CD14-positive monocyte (primary cell): Measurements from ENCODE around the gene REXO4. TPM values are rescaled to one million over a fixed set of nuclear protein-coding genes. Genes with fewer than 3 reads are reported as not detected.

Experiments used
- DNase-seq, 3 donors: peaks; one replicate each; pipeline ENCODE4 v3.0.0-alpha.2; 2011 to 2022
- H2AFZ ChIP-seq: 2 replicates; pipeline ENCODE4 v1.6.0; 2012; ENCODE audit warnings: mild to moderate bottlenecking, low read depth, low read length, inconsistent platforms; ENCODE audit not compliant: insufficient read depth, poor library complexity, severe bottlenecking
- H3K27ac ChIP-seq, 2 donors: 1 replicate in 1 of 2; 2 replicates in 1 of 2; pipeline ENCODE4 v1.5.1; 2012 to 2013; ENCODE audit warnings: low read length in 2 of 2, control low read depth in 1 of 2, inconsistent platforms in 1 of 2, low read depth in 1 of 2, mild to moderate bottlenecking in 1 of 2
- H3K27me3 ChIP-seq, 2 donors: one replicate each; pipeline versions ENCODE4 v1.6.0 to v1.6.1; 2011 to 2013; ENCODE audit warnings: low read length in 2 of 2; ENCODE audit not compliant: control insufficient read depth in 2 of 2, insufficient read depth in 2 of 2
- H3K36me3 ChIP-seq, 2 donors: replicated peaks in 1 of 2; 1 replicate in 1 of 2; 2 replicates in 1 of 2; pipeline versions ENCODE4 v1.5.1 to v1.6.1; 2012 to 2013; ENCODE audit warnings: low read length in 2 of 2, control low read depth in 1 of 2, inconsistent platforms in 1 of 2, mild to moderate bottlenecking in 1 of 2; ENCODE audit not compliant: insufficient read depth in 2 of 2, control insufficient read depth in 1 of 2
- H3K4me1 ChIP-seq, 2 donors: 1 replicate in 1 of 2; 2 replicates in 1 of 2; pipeline versions ENCODE4 v1.5.1 to v1.6.1; 2012 to 2013; ENCODE audit warnings: low read length in 2 of 2, control low read depth in 1 of 2, inconsistent platforms in 1 of 2, mild to moderate bottlenecking in 1 of 2, moderate library complexity in 1 of 2; ENCODE audit not compliant: insufficient read depth in 2 of 2, control insufficient read depth in 1 of 2
- H3K4me2 ChIP-seq: replicated peaks from 2 replicates; pipeline ENCODE3; 2012; ENCODE audit warnings: low read length, moderate library complexity, mild to moderate bottlenecking; ENCODE audit not compliant: poor library complexity, severe bottlenecking; ENCODE audit errors: extremely low read depth
- H3K4me3 ChIP-seq, 3 experiments: fragments of 200-600 bp in 1 of 3; sonication (generic) in 1 of 3; replicated peaks in 1 of 3; 1 replicate in 2 of 3; 2 replicates in 1 of 3; pipeline ENCODE4 v1.5.1; 2011 to 2013; ENCODE audit warnings: low read length in 3 of 3, mild to moderate bottlenecking in 3 of 3, control low read depth in 2 of 3, low read depth in 2 of 3, inconsistent platforms in 1 of 3, moderate library complexity in 1 of 3
- H3K79me2 ChIP-seq: 2 replicates; pipeline ENCODE4 v1.6.0; 2012; ENCODE audit warnings: mild to moderate bottlenecking, control low read depth, inconsistent platforms, low read length, moderate library complexity; ENCODE audit not compliant: insufficient read depth
- H3K9ac ChIP-seq: 2 replicates; pipeline ENCODE4 v1.6.0; 2017; ENCODE audit warnings: low read length, mild to moderate bottlenecking; ENCODE audit not compliant: insufficient read depth, poor library complexity, severe bottlenecking
- H3K9me3 ChIP-seq, 2 donors: replicated peaks in 1 of 2; 1 replicate in 1 of 2; 2 replicates in 1 of 2; pipeline versions ENCODE4 v1.5.1 to v1.6.1; 2012 to 2013; ENCODE audit warnings: low read length in 2 of 2, control low read depth in 1 of 2; ENCODE audit not compliant: control insufficient read depth in 1 of 2, insufficient read depth in 1 of 2
- H4K20me1 ChIP-seq: 2 replicates; pipeline ENCODE4 v1.6.0; 2012; ENCODE audit warnings: mild to moderate bottlenecking, low read length, control low read depth, moderate library complexity; ENCODE audit not compliant: insufficient read depth
- H3K27ac Mint-ChIP-seq, 7 donors: one replicate each; pipeline ENCODE4 v1.8.0; 2020; ENCODE audit warnings: mild to moderate bottlenecking in 7 of 7, mixed read lengths in 7 of 7, moderate library complexity in 6 of 7, inconsistent platforms in 2 of 7
- H3K27me3 Mint-ChIP-seq, 3 donors: one replicate each; pipeline ENCODE4 v1.8.0; 2021 to 2022; ENCODE audit warnings: low read depth in 3 of 3, mild to moderate bottlenecking in 3 of 3, mixed read lengths in 3 of 3, moderate library complexity in 3 of 3, inconsistent platforms in 1 of 3
- H3K36me3 Mint-ChIP-seq, 2 donors: one replicate each; pipeline ENCODE4 v1.8.0; 2020; ENCODE audit warnings: mixed read lengths in 2 of 2, inconsistent platforms in 1 of 2, mild to moderate bottlenecking in 1 of 2
- H3K4me1 Mint-ChIP-seq: one replicate; pipeline ENCODE4 v1.8.0; 2020; ENCODE audit warnings: mild to moderate bottlenecking, mixed read lengths
- H3K4me3 Mint-ChIP-seq, 2 donors: one replicate each; pipeline ENCODE4 v1.8.0; 2020; ENCODE audit warnings: mild to moderate bottlenecking in 2 of 2, mixed read lengths in 2 of 2, moderate library complexity in 1 of 2
- H3K9me3 Mint-ChIP-seq, 7 donors: one replicate each; pipeline ENCODE4 v1.8.0; 2020 to 2022; ENCODE audit warnings: mixed read lengths in 7 of 7, mild to moderate bottlenecking in 6 of 7, moderate library complexity in 6 of 7, inconsistent platforms in 2 of 7
- WGBS: methylation state at CpG from one replicate; pipeline ENCODE4 v1.1.5; 2013; ENCODE audit warnings: missing lambda C conversion rate; ENCODE audit not compliant: insufficient coverage; 5-methylcytosine and 5-hydroxymethylcytosine counted together
- intact Hi-C, 2 donors: fragments of 100-400 bp; cut with micrococcal nuclease; formaldehyde crosslinking; loops; one replicate each; pipeline versions ENCODE4 v1.15.0 to v1.15.1; 2023
- polyA plus RNA-seq, 3 donors: library from polyadenylated mRNA; depleted of rRNA in 1 of 3; unstranded in 2 of 3; stranded (reverse) in 1 of 3; fragments of 300-500 nt in 2 of 3; fragments of >200 nt in 1 of 3; fragmentation: Illumina TruSeq in 2 of 3; gene quantifications; 1 replicate in 2 of 3; 2 replicates in 1 of 3; pipeline ENCODE4 v1.2.3, GENCODE V29; 2012 to 2021
- TF ChIP-seq, protein P1 (sequence below): fragments of 200-600 bp; IDR thresholded peaks from one replicate; pipeline ENCODE4 v1.8.0; 2022; ENCODE audit warnings: antibody characterized with exemption, mild to moderate bottlenecking

Gene REXO4
- polyA plus RNA-seq, 3 donors = 3.0 to 11.0 (median 4.2) TPM

DNA sequence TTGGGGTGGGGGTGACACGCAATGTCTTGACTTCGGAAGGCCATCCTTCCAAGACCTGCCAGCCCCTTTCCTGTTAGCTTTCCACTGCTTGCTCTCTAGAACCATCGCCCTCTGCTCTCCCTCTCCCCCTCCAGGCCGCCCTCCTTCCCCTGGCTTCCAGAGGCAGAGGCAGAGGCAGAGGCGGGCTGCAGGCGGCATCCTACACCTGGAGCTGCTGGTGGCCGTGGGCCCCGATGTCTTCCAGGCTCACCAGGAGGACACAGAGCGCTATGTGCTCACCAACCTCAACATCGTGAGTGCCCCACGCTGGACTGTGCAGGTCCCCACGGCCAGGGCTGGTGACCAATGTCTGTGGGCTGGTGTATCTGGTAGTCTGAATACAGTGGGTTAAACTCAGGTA lies 6.4 kb upstream of the REXO4 start:
- no peak overlapping the region for H3K9ac ChIP-seq
- Mint-ChIP-seq H3K27me3 (peaks cover 17 to 31% (median 24%) of the 10 kb centered on the region in 3 donors), H3K4me3 (no peak overlapping the region), H3K4me1 (peaks cover 2% of the 10 kb centered on the region), H3K9me3 (peaks cover 0 to 3% (median 0%) of the 10 kb centered on the region in 7 donors), H3K36me3 (no peaks in the 10 kb centered on the region), H3K27ac (no peak overlapping the region)
- WGBS = 93% methylated on average over 6 of the region's 12 CpGs
- peaks cover 0 to 6% of the 10 kb centered on the region in 2 donors for H3K9me3 ChIP-seq
- DNase-seq = no peak
- no peaks in the 10 kb centered on the region for H4K20me1 ChIP-seq
- intact Hi-C loops = loop anchor here in 1 of 2 donors (5.0 kb wide), 1 partner anchor 33 kb away; the partner anchor contains the start of gene CACFD1
- H3K4me3 ChIP-seq = no peak overlapping the region
- H2AFZ ChIP-seq = no peak overlapping the region
- no peaks in the 10 kb centered on the region for H3K36me3 ChIP-seq
- H3K79me2 ChIP-seq = no peaks in the 10 kb centered on the region
- TF ChIP-seq, protein P1, sequence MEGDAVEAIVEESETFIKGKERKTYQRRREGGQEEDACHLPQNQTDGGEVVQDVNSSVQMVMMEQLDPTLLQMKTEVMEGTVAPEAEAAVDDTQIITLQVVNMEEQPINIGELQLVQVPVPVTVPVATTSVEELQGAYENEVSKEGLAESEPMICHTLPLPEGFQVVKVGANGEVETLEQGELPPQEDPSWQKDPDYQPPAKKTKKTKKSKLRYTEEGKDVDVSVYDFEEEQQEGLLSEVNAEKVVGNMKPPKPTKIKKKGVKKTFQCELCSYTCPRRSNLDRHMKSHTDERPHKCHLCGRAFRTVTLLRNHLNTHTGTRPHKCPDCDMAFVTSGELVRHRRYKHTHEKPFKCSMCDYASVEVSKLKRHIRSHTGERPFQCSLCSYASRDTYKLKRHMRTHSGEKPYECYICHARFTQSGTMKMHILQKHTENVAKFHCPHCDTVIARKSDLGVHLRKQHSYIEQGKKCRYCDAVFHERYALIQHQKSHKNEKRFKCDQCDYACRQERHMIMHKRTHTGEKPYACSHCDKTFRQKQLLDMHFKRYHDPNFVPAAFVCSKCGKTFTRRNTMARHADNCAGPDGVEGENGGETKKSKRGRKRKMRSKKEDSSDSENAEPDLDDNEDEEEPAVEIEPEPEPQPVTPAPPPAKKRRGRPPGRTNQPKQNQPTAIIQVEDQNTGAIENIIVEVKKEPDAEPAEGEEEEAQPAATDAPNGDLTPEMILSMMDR = no peak
- no peaks in the 10 kb centered on the region for H3K4me1 ChIP-seq
- peaks cover 8 to 15% of the 10 kb centered on the region in 2 donors for H3K27me3 ChIP-seq
- H3K27ac ChIP-seq = no peak overlapping the region
- no peak overlapping the region for H3K4me2 ChIP-seq

DNA sequence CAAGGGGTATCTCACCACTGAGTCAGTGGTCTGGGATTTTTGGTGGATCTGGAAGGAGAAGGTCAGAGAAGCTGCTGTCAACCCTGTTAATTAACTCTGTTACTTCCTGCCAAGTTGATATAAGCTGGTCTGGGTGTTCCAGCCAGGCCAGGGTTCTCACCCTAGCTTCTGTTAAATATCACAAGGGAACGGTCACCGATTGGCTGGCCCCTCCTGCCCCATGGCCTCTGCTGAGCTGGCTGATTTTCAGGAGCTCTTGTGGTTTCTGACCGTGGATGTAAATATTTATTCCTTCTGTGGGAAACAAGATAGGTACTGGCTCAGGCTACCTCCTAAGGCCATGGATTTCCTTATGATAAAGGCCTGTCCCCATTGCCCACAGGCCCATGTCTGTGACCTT lies 5.4 kb upstream of the REXO4 start:
- no peak overlapping the region for H2AFZ ChIP-seq
- Mint-ChIP-seq H3K36me3 (no peaks in the 10 kb centered on the region), H3K4me3 (no peak overlapping the region), H3K4me1 (peaks cover 8% of the 10 kb centered on the region), H3K9me3 (peaks cover 0 to 9% (median 0%) of the 10 kb centered on the region in 7 donors), H3K27me3 (peaks cover 13 to 25% (median 18%) of the 10 kb centered on the region in 3 donors), H3K27ac (no peak overlapping the region)
- no peaks in the 10 kb centered on the region for H3K79me2 ChIP-seq
- 86% methylated on average over 1 of the region's 3 CpGs for WGBS
- H3K4me2 ChIP-seq = no peak overlapping the region
- H3K36me3 ChIP-seq = no peaks in the 10 kb centered on the region
- H3K4me3 ChIP-seq = no peak overlapping the region
- TF ChIP-seq, protein P1 = no peak
- H3K4me1 ChIP-seq = peaks cover 3 to 6% of the 10 kb centered on the region in 2 donors
- peaks cover 8 to 12% of the 10 kb centered on the region in 2 donors for H3K27me3 ChIP-seq
- no peaks in the 10 kb centered on the region for H4K20me1 ChIP-seq
- no peak overlapping the region for H3K27ac ChIP-seq
- no peak overlapping the region for H3K9ac ChIP-seq
- intact Hi-C loops = loop anchor here in 1 of 2 donors (5.0 kb wide), 1 partner anchor 34 kb away; the partner anchor contains the start of gene CACFD1
- DNase-seq = no peak
- peaks cover 0 to 6% of the 10 kb centered on the region in 2 donors for H3K9me3 ChIP-seq
